Osteocyte (in vitro differentiated cells): ENCODE results near the gene RBM20. TPM values are rescaled to one million over a fixed set of nuclear protein-coding genes. Genes with fewer than 3 reads are reported as not detected.

Experiments used
- DNase-seq: peaks from one replicate; pipeline ENCODE4 v3.0.0; 2021; ENCODE audit warnings: mixed read lengths; ENCODE audit not compliant: unreplicated experiment; ENCODE audit errors: extremely low spot score
- H3K27ac Mint-ChIP-seq: one replicate; pipeline ENCODE4 v1.8.0; 2021; ENCODE audit warnings: mild to moderate bottlenecking, mixed read lengths; ENCODE audit not compliant: unreplicated experiment
- H3K27me3 Mint-ChIP-seq: one replicate; pipeline ENCODE4 v1.8.0; 2021; ENCODE audit warnings: mixed read lengths; ENCODE audit not compliant: unreplicated experiment
- H3K36me3 Mint-ChIP-seq: one replicate; pipeline ENCODE4 v1.8.0; 2021; ENCODE audit warnings: mixed read lengths; ENCODE audit not compliant: unreplicated experiment
- H3K4me1 Mint-ChIP-seq: one replicate; pipeline ENCODE4 v1.8.0; 2021; ENCODE audit warnings: mixed read lengths; ENCODE audit not compliant: unreplicated experiment
- H3K4me3 Mint-ChIP-seq: one replicate; pipeline ENCODE4 v1.8.0; 2021; ENCODE audit warnings: mild to moderate bottlenecking, moderate library complexity, mixed read lengths; ENCODE audit not compliant: unreplicated experiment
- H3K9me3 Mint-ChIP-seq: one replicate; pipeline ENCODE4 v1.8.0; 2021; ENCODE audit warnings: mixed read lengths; ENCODE audit not compliant: unreplicated experiment
- total RNA-seq: library from RNA; stranded (reverse); gene quantifications from 2 replicates; pipeline ENCODE4 v1.2.1, GENCODE V29; 2021
- TF ChIP-seq, protein P1 (sequence below): fragments of 200-600 bp; sonication (generic); IDR thresholded peaks from 2 replicates; pipeline ENCODE4 v1.5.0; 2021; ENCODE audit warnings: antibody characterized with exemption, mild to moderate bottlenecking, moderate library complexity

Gene RBM20
- total RNA-seq, 1 donor from 2014 or later: 1.6 TPM

GRCh38 chr10:110691139-110691538, 47.0 kb downstream of the RBM20 start:
- Mint-ChIP-seq H3K9me3 (peaks cover 19% of the 10 kb centered on the region), H3K27ac (no peak overlapping the region), H3K4me1 (peaks cover 6% of the 10 kb centered on the region), H3K36me3 (peaks cover 3% of the 10 kb centered on the region), H3K4me3 (no peak overlapping the region), H3K27me3 (no peaks in the 10 kb centered on the region)
- TF ChIP-seq, protein P1, sequence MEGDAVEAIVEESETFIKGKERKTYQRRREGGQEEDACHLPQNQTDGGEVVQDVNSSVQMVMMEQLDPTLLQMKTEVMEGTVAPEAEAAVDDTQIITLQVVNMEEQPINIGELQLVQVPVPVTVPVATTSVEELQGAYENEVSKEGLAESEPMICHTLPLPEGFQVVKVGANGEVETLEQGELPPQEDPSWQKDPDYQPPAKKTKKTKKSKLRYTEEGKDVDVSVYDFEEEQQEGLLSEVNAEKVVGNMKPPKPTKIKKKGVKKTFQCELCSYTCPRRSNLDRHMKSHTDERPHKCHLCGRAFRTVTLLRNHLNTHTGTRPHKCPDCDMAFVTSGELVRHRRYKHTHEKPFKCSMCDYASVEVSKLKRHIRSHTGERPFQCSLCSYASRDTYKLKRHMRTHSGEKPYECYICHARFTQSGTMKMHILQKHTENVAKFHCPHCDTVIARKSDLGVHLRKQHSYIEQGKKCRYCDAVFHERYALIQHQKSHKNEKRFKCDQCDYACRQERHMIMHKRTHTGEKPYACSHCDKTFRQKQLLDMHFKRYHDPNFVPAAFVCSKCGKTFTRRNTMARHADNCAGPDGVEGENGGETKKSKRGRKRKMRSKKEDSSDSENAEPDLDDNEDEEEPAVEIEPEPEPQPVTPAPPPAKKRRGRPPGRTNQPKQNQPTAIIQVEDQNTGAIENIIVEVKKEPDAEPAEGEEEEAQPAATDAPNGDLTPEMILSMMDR: no peak
- no peak for DNase-seq

- Mint-ChIP-seq H3K4me1 (no peaks in the 10 kb centered on the region), H3K27me3 (no peaks in the 10 kb centered on the region), H3K27ac (no peak overlapping the region), H3K9me3 (peaks cover 19% of the 10 kb centered on the region), H3K4me3 (no peak overlapping the region), H3K36me3 (peaks cover 3% of the 10 kb centered on the region)
- TF ChIP-seq, protein P1: no peak
- no peak for DNase-seq
These were observed 50.1 kb downstream of the RBM20 start for GRCh38 chr10:110694263-110694662.

GRCh38 chr10:110694820-110695538, 50.8 kb downstream of the RBM20 start:
- H3K27ac Mint-ChIP-seq: no peak overlapping the region
- H3K9me3 Mint-ChIP-seq: peaks cover 19% of the 10 kb centered on the region
- no peak for DNase-seq
- TF ChIP-seq, protein P1: no peak
- peaks cover 3% of the 10 kb centered on the region for H3K36me3 Mint-ChIP-seq
- no peaks in the 10 kb centered on the region for H3K27me3 Mint-ChIP-seq
- H3K4me3 Mint-ChIP-seq: no peak overlapping the region
- no peaks in the 10 kb centered on the region for H3K4me1 Mint-ChIP-seq

DNA sequence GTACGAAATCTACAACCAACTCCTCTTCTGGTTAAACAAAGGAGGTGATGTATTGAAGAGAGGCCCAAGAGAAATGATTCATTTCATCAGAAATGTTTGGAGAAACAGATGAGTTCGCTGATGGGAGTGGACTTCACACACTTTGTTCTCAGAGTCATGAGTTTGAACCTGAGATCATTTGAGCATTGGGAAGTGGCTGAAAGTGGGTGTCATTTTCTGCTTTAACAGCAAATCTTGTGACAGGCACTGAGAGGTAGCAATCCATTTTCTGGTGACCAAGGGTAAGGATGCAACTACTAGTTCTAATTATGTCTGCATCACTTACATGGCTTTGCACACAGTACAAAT, 51.4 kb downstream of the RBM20 start:
- Mint-ChIP-seq H3K4me1 (no peaks in the 10 kb centered on the region), H3K36me3 (peaks cover 3% of the 10 kb centered on the region), H3K4me3 (no peak overlapping the region), H3K27ac (no peak overlapping the region), H3K27me3 (no peaks in the 10 kb centered on the region), H3K9me3 (peaks cover 19% of the 10 kb centered on the region)
- DNase-seq: no peak
- TF ChIP-seq, protein P1: no peak

GRCh38 chr10:110696436-110696835, 52.3 kb downstream of the RBM20 start:
- H3K27ac Mint-ChIP-seq: no peak overlapping the region
- H3K27me3 Mint-ChIP-seq: no peaks in the 10 kb centered on the region
- peaks cover 3% of the 10 kb centered on the region for H3K36me3 Mint-ChIP-seq
- H3K9me3 Mint-ChIP-seq: peaks cover 19% of the 10 kb centered on the region
- no peak overlapping the region for H3K4me3 Mint-ChIP-seq
- TF ChIP-seq, protein P1: no peak
- no peak for DNase-seq
- H3K4me1 Mint-ChIP-seq: no peaks in the 10 kb centered on the region
